Right lobe of liver (tissue), 6 donors: ENCODE results near the gene BID. TPM values are rescaled to one million over a fixed set of nuclear protein-coding genes. Genes with fewer than 3 reads are reported as not detected.

Experiments
- ATAC-seq, 4 donors: fragments of 200-7000 bp; cut with Tn5 transposase; one replicate each; pipeline ENCODE4 v1.9.1; 2020; ENCODE audit warnings: mild to moderate bottlenecking in 4 of 4, moderate library complexity in 4 of 4
- DNase-seq, 3 donors: peaks; one replicate each; pipeline ENCODE4 v3.0.0-alpha.2; 2020
- H3K27ac ChIP-seq, 3 donors: fragments of 200-600 bp; one replicate each; pipeline ENCODE4 v1.8.0; 2022
- H3K27me3 ChIP-seq, 2 donors: fragments of 200-600 bp; one replicate each; pipeline ENCODE4 v1.8.0; 2022
- H3K36me3 ChIP-seq, 4 donors: fragments of 200-600 bp; sonication (generic) in 1 of 4; one replicate each; pipeline versions ENCODE4 v1.5.1 to v1.8.0; 2017 to 2022; ENCODE audit warnings: control low read depth in 1 of 4
- H3K4me1 ChIP-seq, 4 donors: fragments of 200-600 bp; sonication (generic) in 1 of 4; one replicate each; pipeline versions ENCODE4 v1.5.1 to v1.8.0; 2017 to 2022; ENCODE audit warnings: control low read depth in 1 of 4
- H3K4me3 ChIP-seq, 3 donors: fragments of 200-600 bp; one replicate each; pipeline ENCODE4 v1.8.0; 2022
- H3K9me3 ChIP-seq, 4 donors: fragments of 200-600 bp; sonication (generic) in 1 of 4; one replicate each; pipeline versions ENCODE4 v1.5.1 to v1.8.0; 2017 to 2022; ENCODE audit warnings: control low read depth in 1 of 4
- CTCF ChIP-seq, 4 donors: fragments of 200-600 bp in 3 of 4; fragments of 450-650 bp in 1 of 4; IDR thresholded peaks; one replicate each; pipeline versions ENCODE4 v1.5.1 to v1.8.0; 2016 to 2022; ENCODE audit warnings: antibody characterized with exemption in 4 of 4, mild to moderate bottlenecking in 2 of 4
- POLR2A ChIP-seq: fragments of 450-650 bp; IDR thresholded peaks from one replicate; pipeline ENCODE4 v1.6.1; 2017; ENCODE audit warnings: antibody characterized with exemption, mild to moderate bottlenecking
- WGBS: methylation state at CpG from one replicate; pipeline ENCODE4 v1.1.6; 2018; ENCODE audit warnings: low coverage, low lambda C conversion rate; ENCODE audit not compliant: insufficient coverage; ENCODE audit errors: missing lambda C conversion rate; 5-methylcytosine and 5-hydroxymethylcytosine counted together
- intact Hi-C, 2 donors: fragments of 100-400 bp; cut with DNase I; formaldehyde crosslinking; loops; one replicate each; pipeline versions ENCODE4 v1.11.2 to v1.14.1; 2022
- total RNA-seq, 6 experiments: library from RNA; depleted of rRNA in 2 of 6; stranded (reverse); fragments of >200 nt in 2 of 6; fragmentation: NEBNext Ultra II Directional in 3 of 6; extraction: Animal tissue kit (Norgen Biotek cat#: 25700) in 3 of 6; gene quantifications; one replicate each; pipeline versions ENCODE4 v1.1.0 to v1.2.4, GENCODE V29; 2016 to 2023
- donor health status: DM: no; HTN: yes; CAD: no.
- donor health status: DM: no; HTN: no; CAD: no.
- donor health status: DM: no; HTN: no; CAD: no.
- donor health status: DM: no; HTN: yes; CAD: no.
- donor health status: DM: no; HTN: yes; CAD: no.

Gene BID
- total RNA-seq, 6 experiments from 2014 or later = 30.5 to 57.3 (median 36.2) TPM

DNA sequence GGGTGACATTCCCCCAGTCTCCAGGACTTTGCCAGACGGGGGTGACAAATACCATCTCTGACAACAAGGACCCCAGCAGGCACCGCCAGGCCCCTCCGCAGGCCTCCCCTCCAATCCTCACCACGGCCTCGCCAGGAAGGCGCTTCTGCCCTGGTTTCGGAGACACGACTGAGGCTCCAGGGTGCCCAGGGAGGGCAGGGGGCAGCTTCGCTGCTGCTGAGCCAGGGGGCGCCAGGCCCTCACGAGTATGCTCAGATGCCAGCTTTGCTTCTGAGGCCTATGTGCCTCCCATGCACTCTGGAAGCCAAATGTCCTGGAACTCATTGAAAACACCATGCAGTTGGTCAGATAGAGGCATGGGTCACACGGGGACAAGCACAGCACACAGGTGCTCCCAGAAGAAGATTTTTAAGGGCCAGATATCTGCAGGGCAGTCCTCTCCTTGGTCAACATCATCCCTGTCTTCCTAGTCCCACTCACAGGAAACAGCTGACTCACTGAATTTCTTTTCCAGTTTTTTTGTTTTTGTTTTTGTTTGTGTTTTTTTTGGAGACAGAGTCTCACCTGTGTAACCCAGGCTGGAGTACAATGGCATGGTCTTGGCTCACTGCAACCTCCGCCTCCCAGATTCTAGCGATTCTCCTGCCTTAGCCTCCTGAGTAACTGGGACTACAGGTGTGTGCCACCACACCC is 19.9 kb downstream of the BID start:
- Histone ChIP-seq H3K27ac (peak overlapping the region in 1 of 3 donors; percentile 37), H3K4me1 (peaks cover 0 to 13% (median 2%) of the 10 kb centered on the region in 4 donors), H3K36me3 (no peaks in the 10 kb centered on the region), H3K4me3 (no peak overlapping the region), H3K27me3 (no peaks in the 10 kb centered on the region), H3K9me3 (no peaks in the 10 kb centered on the region)
- TF ChIP-seq CTCF (IDR thresholded peaks at IDR 0.05) = peak; percentile 31 to 58 (median 44)
- TF ChIP-seq POLR2A = no peak
- peak in 1 of 3 donors; percentile 39 for DNase-seq
- WGBS = 94% methylated on average over 2 of the region's 14 CpGs
- intact Hi-C loops = no loop called here
- ATAC-seq = peak; percentile 71 to 83 (median 76)

DNA sequence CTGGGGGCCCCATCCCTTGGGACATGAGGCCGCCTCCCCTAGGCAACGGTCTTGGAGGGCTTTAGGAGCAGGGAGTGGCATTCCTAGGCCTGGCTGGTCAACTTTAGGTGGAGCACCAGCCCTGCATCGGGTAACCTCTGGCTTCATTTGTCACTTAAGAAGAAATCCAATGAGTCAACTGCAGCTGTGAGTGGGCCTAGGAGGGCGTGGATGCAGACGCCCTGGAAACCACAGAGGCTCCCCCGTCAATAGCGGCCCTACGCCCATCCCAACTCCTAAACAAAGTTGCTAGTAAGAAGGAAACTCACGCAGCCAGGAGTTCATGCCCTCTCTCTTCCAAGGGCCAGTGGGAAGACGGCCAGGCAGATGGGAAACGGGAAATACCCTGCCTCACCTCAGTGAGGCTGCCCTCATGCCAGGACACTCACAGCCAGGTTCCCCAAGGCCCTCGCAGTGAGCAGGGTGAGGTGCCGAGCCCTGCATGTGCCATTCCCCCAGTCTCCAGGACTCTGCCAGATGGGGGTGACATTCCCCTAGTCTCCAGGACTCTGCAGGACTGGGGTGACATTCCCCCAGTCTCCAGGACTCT is 20.8 kb downstream of the BID start:
- Histone ChIP-seq H3K4me1 (peaks cover 0 to 13% (median 2%) of the 10 kb centered on the region in 4 donors), H3K36me3 (no peaks in the 10 kb centered on the region), H3K27me3 (no peaks in the 10 kb centered on the region), H3K4me3 (no peak overlapping the region), H3K27ac (peak overlapping the region in 1 of 3 donors; percentile 47), H3K9me3 (no peaks in the 10 kb centered on the region)
- peak; percentile 71 to 86 (median 79) for ATAC-seq
- WGBS = 55% methylated on average over 6 of the region's 13 CpGs
- intact Hi-C loops = no loop called here
- no peak for TF ChIP-seq CTCF (IDR thresholded peaks at IDR 0.05)
- no peak for TF ChIP-seq POLR2A
- peak in 2 of 3 donors; percentile 63 to 80 for DNase-seq

- TF ChIP-seq CTCF (IDR thresholded peaks at IDR 0.05) (no peak), POLR2A (no peak)
- Histone ChIP-seq H3K36me3 (no peaks in the 10 kb centered on the region), H3K4me1 (peaks cover 0 to 13% (median 2%) of the 10 kb centered on the region in 4 donors), H3K9me3 (no peaks in the 10 kb centered on the region), H3K27me3 (no peaks in the 10 kb centered on the region), H3K27ac (no peak overlapping the region), H3K4me3 (no peak overlapping the region)
- DNase-seq (no peak), ATAC-seq (no peak)
- intact Hi-C loops = no loop called here
- WGBS = 100% methylated on average over 2 of the region's 6 CpGs
Observed at GRCh38 chr22:17751596-17751995, 22.7 kb downstream of the BID start.

DNA sequence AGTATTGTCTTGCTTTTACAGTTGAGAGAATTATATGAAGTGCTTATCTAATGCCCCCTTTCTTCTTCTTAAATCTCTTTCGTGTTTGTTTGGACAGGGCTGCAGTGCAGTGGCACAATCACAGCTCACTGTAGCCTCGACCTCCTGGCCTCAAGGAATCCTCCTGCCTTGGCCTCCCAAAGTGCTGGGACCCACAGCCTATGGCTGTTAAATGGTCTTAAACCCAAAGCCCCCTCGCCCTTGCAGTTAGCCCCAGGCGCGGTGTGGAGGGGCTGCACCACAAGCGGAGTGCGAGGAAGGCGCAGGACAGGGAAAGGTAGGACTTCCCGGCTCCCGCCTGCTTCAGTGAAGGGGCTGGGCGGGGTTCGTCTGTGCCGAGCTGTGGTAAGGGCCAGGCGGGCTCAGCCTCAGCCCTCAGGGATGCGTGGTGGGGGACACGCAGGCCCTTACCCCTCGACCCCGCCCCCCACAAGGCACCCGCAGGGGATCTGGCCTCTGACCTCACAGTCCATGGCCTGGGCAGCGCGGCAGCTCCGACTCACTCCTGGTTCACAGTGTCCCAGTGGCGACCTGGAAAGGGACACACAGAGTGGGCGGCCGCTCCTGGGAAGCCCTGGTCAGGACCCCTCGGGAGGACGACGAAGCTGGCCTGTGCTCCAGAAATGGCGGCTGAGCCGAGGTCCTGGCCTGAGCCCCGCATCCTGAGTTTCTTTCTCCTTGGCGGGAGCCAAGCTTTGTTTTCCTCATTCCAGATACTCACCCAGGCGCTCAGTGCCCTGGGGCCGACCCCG is 24.5 kb downstream of the BID start:
- WGBS = 86% methylated on average over 13 of the region's 35 CpGs
- Histone ChIP-seq H3K9me3 (no peaks in the 10 kb centered on the region), H3K4me1 (peaks cover 0 to 13% (median 2%) of the 10 kb centered on the region in 4 donors), H3K27me3 (no peaks in the 10 kb centered on the region), H3K36me3 (no peaks in the 10 kb centered on the region), H3K4me3 (no peak overlapping the region), H3K27ac (no peak overlapping the region)
- DNase-seq (no peak), ATAC-seq (no peak)
- no peak for TF ChIP-seq POLR2A
- no peak for TF ChIP-seq CTCF (IDR thresholded peaks at IDR 0.05)
- intact Hi-C loops = no loop called here
